IMR-90 (cell line): ENCODE measurements around the gene XRCC5. TPM values are rescaled to one million over a fixed set of nuclear protein-coding genes. Genes with fewer than 3 reads are reported as not detected.

Source experiments
- ATAC-seq: fragments of 200-7000 bp; cut with Tn5 transposase; 2 replicates; pipeline ENCODE4 v1.9.1; 2020; ENCODE audit warnings: low read depth, mild to moderate bottlenecking, moderate library complexity
- BruUV-seq: library from RNA; stranded (reverse); fragments of 400-500 nt; replicated peaks from 2 replicates; lab custom pipeline; 2021; lab: Mats Ljungman, UMichigan
- CTCF ChIA-PET: fragments of 300-600 bp; formaldehyde crosslinking; extraction: SDS; loops from one replicate; lab custom pipeline; 2021; ENCODE audit warnings: antibody characterized with exemption; lab: Yijun Ruan, JAX
- POLR2A ChIA-PET: fragments of 300-600 bp; sonication (Branson Sonifier 250); formaldehyde crosslinking; loops from one replicate; lab custom pipeline; 2022; ENCODE audit warnings: antibody characterized with exemption; ENCODE audit not compliant: unreplicated experiment; lab: Charles Lee
- DNase-seq: peaks from one replicate; pipeline ENCODE4 v3.0.0; 2013
- H2AFZ ChIP-seq: replicated peaks from 2 replicates; pipeline ENCODE3; 2013; ENCODE audit warnings: low read length, mild to moderate bottlenecking; ENCODE audit not compliant: poor library complexity
- H2AK5ac ChIP-seq: 2 replicates; pipeline ENCODE4 v1.6.1; 2013; ENCODE audit warnings: low read depth, low read length, inconsistent platforms
- H2AK9ac ChIP-seq: replicated peaks from 2 replicates; pipeline ENCODE3; 2013; ENCODE audit warnings: mild to moderate bottlenecking, low read depth, low read length, moderate library complexity; ENCODE audit not compliant: poor library complexity
- H2BK120ac ChIP-seq: 2 replicates; pipeline ENCODE4 v1.6.1; 2013; ENCODE audit warnings: low read depth, low read length, inconsistent platforms
- H2BK15ac ChIP-seq: 3 replicates; pipeline ENCODE4 v1.6.1; 2013; ENCODE audit warnings: low read depth, low read length, inconsistent platforms
- H2BK20ac ChIP-seq: 2 replicates; pipeline ENCODE4 v1.6.1; 2013; ENCODE audit warnings: low read depth, mild to moderate bottlenecking, inconsistent platforms, low read length, moderate library complexity
- H2BK5ac ChIP-seq: 2 replicates; pipeline ENCODE4 v1.6.1; 2013; ENCODE audit warnings: mild to moderate bottlenecking, low read depth, low read length, inconsistent platforms; ENCODE audit not compliant: poor library complexity, severe bottlenecking
- H3K14ac ChIP-seq: replicated peaks from 2 replicates; pipeline ENCODE4 v1.6.1; 2013; ENCODE audit warnings: low read depth, low read length, inconsistent platforms
- H3K18ac ChIP-seq: 2 replicates; pipeline ENCODE4 v1.6.1; 2013; ENCODE audit warnings: low read depth, low read length, control low read depth
- H3K23ac ChIP-seq: 2 replicates; pipeline ENCODE4 v1.6.1; 2013; ENCODE audit warnings: low read depth, low read length, inconsistent platforms
- H3K27ac ChIP-seq: 2 replicates; pipeline ENCODE4 v1.5.1; 2013; ENCODE audit warnings: mild to moderate bottlenecking, control low read depth, low read length; ENCODE audit not compliant: insufficient read depth
- H3K27me3 ChIP-seq: 2 replicates; pipeline ENCODE4 v1.6.1; 2013; ENCODE audit warnings: low read length; ENCODE audit not compliant: control insufficient read depth, insufficient read depth
- H3K36me3 ChIP-seq: 2 replicates; pipeline ENCODE4 v1.6.1; 2013; ENCODE audit warnings: low read length, mixed read lengths; ENCODE audit not compliant: control insufficient read depth, insufficient read depth
- H3K4ac ChIP-seq: 2 replicates; pipeline ENCODE4 v1.6.1; 2013; ENCODE audit warnings: low read depth, low read length, inconsistent platforms
- H3K4me1 ChIP-seq: 2 replicates; pipeline ENCODE4 v1.6.1; 2013; ENCODE audit warnings: low read length, mixed read lengths; ENCODE audit not compliant: control insufficient read depth, insufficient read depth
- H3K4me2 ChIP-seq: 2 replicates; pipeline ENCODE4 v1.6.1; 2013; ENCODE audit warnings: low read depth, mild to moderate bottlenecking, control low read depth, low read length, moderate library complexity
- H3K4me3 ChIP-seq: 2 replicates; pipeline ENCODE4 v1.5.1; 2013; ENCODE audit warnings: low read depth, mild to moderate bottlenecking, control low read depth, low read length, moderate library complexity; ENCODE audit not compliant: insufficient read depth
- H3K56ac ChIP-seq: 2 replicates; pipeline ENCODE4 v1.6.1; 2013; ENCODE audit warnings: low read length, inconsistent platforms; ENCODE audit not compliant: insufficient read depth; ENCODE audit errors: extremely low read depth
- H3K79me1 ChIP-seq, 2 experiments: 2 replicates each; pipeline ENCODE4 v1.6.1; 2013; ENCODE audit warnings: low read length in 2 of 2, inconsistent platforms in 1 of 2, low read depth in 1 of 2
- H3K9ac ChIP-seq: 2 replicates; pipeline ENCODE4 v1.6.1; 2013; ENCODE audit warnings: low read depth, low read length, control low read depth
- H3K9me1 ChIP-seq: 2 replicates; pipeline ENCODE4 v1.6.1; 2013; ENCODE audit warnings: low read length, inconsistent platforms; ENCODE audit not compliant: insufficient read depth
- H3K9me3 ChIP-seq: 2 replicates; pipeline ENCODE4 v1.6.1; 2013; ENCODE audit warnings: low read length; ENCODE audit not compliant: control insufficient read depth, insufficient read depth
- H4K20me1 ChIP-seq: 2 replicates; pipeline ENCODE4 v1.6.1; 2013; ENCODE audit warnings: low read length, inconsistent platforms; ENCODE audit not compliant: insufficient read depth
- H4K5ac ChIP-seq: 2 replicates; pipeline ENCODE4 v1.6.1; 2013; ENCODE audit warnings: mild to moderate bottlenecking, low read depth, low read length, control low read depth
- H4K8ac ChIP-seq, 2 experiments: 2 replicates each; pipeline ENCODE4 v1.6.1; 2013; ENCODE audit warnings: low read depth in 2 of 2, low read length in 2 of 2, control low read depth in 1 of 2, inconsistent platforms in 1 of 2
- H4K91ac ChIP-seq: 2 replicates; pipeline ENCODE4 v1.6.1; 2013; ENCODE audit warnings: low read depth, low read length, inconsistent platforms; ENCODE audit not compliant: insufficient read depth
- CHD1 ChIP-seq: IDR thresholded peaks from 2 replicates; pipeline ENCODE4 v1.6.1; 2012; ENCODE audit warnings: low read depth, low read length, improper control_type of control experiment
- NFE2L2 ChIP-seq: fragments of 150-350 bp; IDR thresholded peaks from 2 replicates; pipeline ENCODE4 v1.6.1; 2016; ENCODE audit warnings: low read depth, mild to moderate bottlenecking, low read length
- RCOR1 ChIP-seq: IDR thresholded peaks from 2 replicates; pipeline ENCODE4 v1.6.1; 2012; ENCODE audit warnings: mild to moderate bottlenecking, low read length, improper control_type of control experiment; ENCODE audit not compliant: insufficient replicate concordance
- RFX5 ChIP-seq: IDR thresholded peaks from 2 replicates; pipeline ENCODE4 v1.8.0; 2012; ENCODE audit warnings: low read depth, mild to moderate bottlenecking, low read length, moderate library complexity
- WGBS, 2 experiments: methylation state at CpG; one replicate each; pipeline versions ENCODE4 v1.1.5 to v1.1.7; 2013; ENCODE audit warnings: missing lambda C conversion rate in 2 of 2; ENCODE audit not compliant: insufficient read length in 1 of 2; ENCODE audit errors: extremely low coverage in 2 of 2; 5-methylcytosine and 5-hydroxymethylcytosine counted together
- dilution Hi-C: fragments of 300-500 bp; cut with HindIII; formaldehyde crosslinking; loops from one replicate; pipeline ENCODE4 v1.14.3; 2018; ENCODE audit warnings: low sequenced_read_pairs; ENCODE audit not compliant: unreplicated experiment
- in situ Hi-C: fragments of 300-500 bp; cut with MboI; formaldehyde crosslinking; loops from 3 replicates; pipeline ENCODE4 v1.14.3; 2019; ENCODE audit warnings: low sequenced_read_pairs, inconsistent platforms, mixed read lengths
- intact Hi-C: fragments of 100-400 bp; cut with micrococcal nuclease; formaldehyde crosslinking; loops from 2 replicates; pipeline ENCODE4 v1.10.0; 2022
- polyA plus RNA-seq, 3 experiments: library from polyadenylated mRNA; depleted of rRNA; stranded (reverse); fragments of >200 nt; gene quantifications; 2 replicates each; pipeline ENCODE4 v1.2.3, GENCODE V29; 2012; ENCODE audit warnings: low replicate concordance in 1 of 3
- total RNA-seq: library from RNA; depleted of rRNA; stranded (reverse); fragments of >200 nt; gene quantifications from 2 replicates; pipeline ENCODE4 v1.2.3, GENCODE V29; 2012
- TF ChIP-seq, protein P1 (sequence below): conservative IDR thresholded peaks from 2 replicates; pipeline ENCODE4 v1.5.1; 2012; ENCODE audit warnings: mild to moderate bottlenecking, low read depth, low read length, improper control_type of control experiment

The XRCC5 gene
- total and polyA plus RNA-seq, 2 of the 4 experiments (the other 2 are of a cell fraction): 144 to 509 TPM

- no peaks in the 10 kb centered on the region for H3K79me1 ChIP-seq
- intact Hi-C loops (no loop called here), dilution Hi-C loops (no loop called here), in situ Hi-C loops (no loop called here)
- no peaks in the 10 kb centered on the region for H4K20me1 ChIP-seq
- H2BK120ac ChIP-seq: no peak overlapping the region
- H3K18ac ChIP-seq: no peak overlapping the region
- H2BK5ac ChIP-seq: no peak overlapping the region
- H3K4ac ChIP-seq: no peak overlapping the region
- WGBS, 2 experiments: no CpG with 5 or more reads among the region's 1 CpG
- DNase-seq (no peak), ATAC-seq (no peak)
- H3K36me3 ChIP-seq: no peaks in the 10 kb centered on the region
- ChIA-PET CTCF (no interaction called here), POLR2A (no interaction called here)
- no peak overlapping the region for H2AFZ ChIP-seq
- H3K9me3 ChIP-seq: peaks cover 11% of the 10 kb centered on the region
- H3K9me1 ChIP-seq: no peaks in the 10 kb centered on the region
- BruUV-seq: no TSS peak
- H3K27me3 ChIP-seq: no peaks in the 10 kb centered on the region
- H3K9ac ChIP-seq: no peak overlapping the region
- no peak overlapping the region for H2AK5ac ChIP-seq
- H3K4me2 ChIP-seq: no peak overlapping the region
- no peak overlapping the region for H3K23ac ChIP-seq
- no peak overlapping the region for H4K5ac ChIP-seq
- H2BK15ac ChIP-seq: no peak overlapping the region
- H2BK20ac ChIP-seq: no peak overlapping the region
- no peak overlapping the region for H2AK9ac ChIP-seq
- no peak overlapping the region for H3K4me3 ChIP-seq
- H3K56ac ChIP-seq: no peak overlapping the region
- no peak overlapping the region for H4K91ac ChIP-seq
- TF ChIP-seq, protein P1, sequence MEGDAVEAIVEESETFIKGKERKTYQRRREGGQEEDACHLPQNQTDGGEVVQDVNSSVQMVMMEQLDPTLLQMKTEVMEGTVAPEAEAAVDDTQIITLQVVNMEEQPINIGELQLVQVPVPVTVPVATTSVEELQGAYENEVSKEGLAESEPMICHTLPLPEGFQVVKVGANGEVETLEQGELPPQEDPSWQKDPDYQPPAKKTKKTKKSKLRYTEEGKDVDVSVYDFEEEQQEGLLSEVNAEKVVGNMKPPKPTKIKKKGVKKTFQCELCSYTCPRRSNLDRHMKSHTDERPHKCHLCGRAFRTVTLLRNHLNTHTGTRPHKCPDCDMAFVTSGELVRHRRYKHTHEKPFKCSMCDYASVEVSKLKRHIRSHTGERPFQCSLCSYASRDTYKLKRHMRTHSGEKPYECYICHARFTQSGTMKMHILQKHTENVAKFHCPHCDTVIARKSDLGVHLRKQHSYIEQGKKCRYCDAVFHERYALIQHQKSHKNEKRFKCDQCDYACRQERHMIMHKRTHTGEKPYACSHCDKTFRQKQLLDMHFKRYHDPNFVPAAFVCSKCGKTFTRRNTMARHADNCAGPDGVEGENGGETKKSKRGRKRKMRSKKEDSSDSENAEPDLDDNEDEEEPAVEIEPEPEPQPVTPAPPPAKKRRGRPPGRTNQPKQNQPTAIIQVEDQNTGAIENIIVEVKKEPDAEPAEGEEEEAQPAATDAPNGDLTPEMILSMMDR: no peak
- TF ChIP-seq RCOR1 (no peak), CHD1 (no peak), NFE2L2 (no peak), RFX5 (no peak)
- H3K27ac ChIP-seq: no peak overlapping the region
- no peaks in the 10 kb centered on the region for H3K4me1 ChIP-seq
- no peak overlapping the region for H3K14ac ChIP-seq
- H4K8ac ChIP-seq: no peak overlapping the region
Observed at GRCh38 chr2:216235896-216236295, 126.7 kb downstream of the XRCC5 start.
